B cell (primary cell): ENCODE measurements around the gene RPIA.

ENCODE experiments used
- EZH2 ChIP-seq: IDR thresholded peaks from 2 replicates; pipeline ENCODE4 v1.6.1; 2012; ENCODE audit warnings: borderline replicate concordance, low read depth, mild to moderate bottlenecking, moderate library complexity, low read length; ENCODE audit not compliant: insufficient read depth, poor library complexity, severe bottlenecking
- TF ChIP-seq, protein P1 (sequence below): fragments of 200-600 bp; IDR thresholded peaks from one replicate; pipeline ENCODE4 v1.8.0; 2022; ENCODE audit warnings: antibody characterized with exemption, mild to moderate bottlenecking

DNA sequence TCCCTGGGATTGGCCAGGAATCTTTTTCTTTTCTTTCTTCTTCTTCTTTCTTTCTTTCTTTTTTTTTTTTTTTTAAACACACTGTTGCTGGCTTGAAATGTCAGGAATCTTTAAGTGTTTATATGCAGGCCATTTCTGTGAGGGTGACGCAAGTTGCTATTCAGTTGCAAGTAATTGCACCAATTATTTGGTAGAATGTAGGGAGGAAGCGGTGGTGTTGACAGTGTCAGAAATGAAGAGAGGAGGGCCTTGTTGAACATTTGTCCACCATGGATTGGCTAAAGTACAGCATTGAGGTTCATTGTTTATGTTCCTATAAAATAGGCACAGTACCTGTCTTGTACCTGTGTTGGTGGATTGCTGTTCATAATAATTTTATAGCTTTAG is 6.5 kb downstream of the RPIA start:
- TF ChIP-seq, protein P1, sequence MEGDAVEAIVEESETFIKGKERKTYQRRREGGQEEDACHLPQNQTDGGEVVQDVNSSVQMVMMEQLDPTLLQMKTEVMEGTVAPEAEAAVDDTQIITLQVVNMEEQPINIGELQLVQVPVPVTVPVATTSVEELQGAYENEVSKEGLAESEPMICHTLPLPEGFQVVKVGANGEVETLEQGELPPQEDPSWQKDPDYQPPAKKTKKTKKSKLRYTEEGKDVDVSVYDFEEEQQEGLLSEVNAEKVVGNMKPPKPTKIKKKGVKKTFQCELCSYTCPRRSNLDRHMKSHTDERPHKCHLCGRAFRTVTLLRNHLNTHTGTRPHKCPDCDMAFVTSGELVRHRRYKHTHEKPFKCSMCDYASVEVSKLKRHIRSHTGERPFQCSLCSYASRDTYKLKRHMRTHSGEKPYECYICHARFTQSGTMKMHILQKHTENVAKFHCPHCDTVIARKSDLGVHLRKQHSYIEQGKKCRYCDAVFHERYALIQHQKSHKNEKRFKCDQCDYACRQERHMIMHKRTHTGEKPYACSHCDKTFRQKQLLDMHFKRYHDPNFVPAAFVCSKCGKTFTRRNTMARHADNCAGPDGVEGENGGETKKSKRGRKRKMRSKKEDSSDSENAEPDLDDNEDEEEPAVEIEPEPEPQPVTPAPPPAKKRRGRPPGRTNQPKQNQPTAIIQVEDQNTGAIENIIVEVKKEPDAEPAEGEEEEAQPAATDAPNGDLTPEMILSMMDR = no peak
- no peak for TF ChIP-seq EZH2
